Loucy (cell line): ENCODE data around the gene SLC25A11.

Experiments
- EZH2phosphoT487 ChIP-seq: fragments of 200-600 bp; IDR thresholded peaks from 2 replicates; pipeline ENCODE4 v1.6.1; 2018; ENCODE audit warnings: antibody characterized with exemption, mild to moderate bottlenecking, moderate library complexity, borderline replicate concordance
- TF ChIP-seq, protein P1 (sequence below): fragments of 200-600 bp; sonication (generic); conservative IDR thresholded peaks from 2 replicates; pipeline ENCODE4 v1.5.1; 2014; ENCODE audit warnings: mild to moderate bottlenecking, antibody characterized with exemption, low read length

DNA sequence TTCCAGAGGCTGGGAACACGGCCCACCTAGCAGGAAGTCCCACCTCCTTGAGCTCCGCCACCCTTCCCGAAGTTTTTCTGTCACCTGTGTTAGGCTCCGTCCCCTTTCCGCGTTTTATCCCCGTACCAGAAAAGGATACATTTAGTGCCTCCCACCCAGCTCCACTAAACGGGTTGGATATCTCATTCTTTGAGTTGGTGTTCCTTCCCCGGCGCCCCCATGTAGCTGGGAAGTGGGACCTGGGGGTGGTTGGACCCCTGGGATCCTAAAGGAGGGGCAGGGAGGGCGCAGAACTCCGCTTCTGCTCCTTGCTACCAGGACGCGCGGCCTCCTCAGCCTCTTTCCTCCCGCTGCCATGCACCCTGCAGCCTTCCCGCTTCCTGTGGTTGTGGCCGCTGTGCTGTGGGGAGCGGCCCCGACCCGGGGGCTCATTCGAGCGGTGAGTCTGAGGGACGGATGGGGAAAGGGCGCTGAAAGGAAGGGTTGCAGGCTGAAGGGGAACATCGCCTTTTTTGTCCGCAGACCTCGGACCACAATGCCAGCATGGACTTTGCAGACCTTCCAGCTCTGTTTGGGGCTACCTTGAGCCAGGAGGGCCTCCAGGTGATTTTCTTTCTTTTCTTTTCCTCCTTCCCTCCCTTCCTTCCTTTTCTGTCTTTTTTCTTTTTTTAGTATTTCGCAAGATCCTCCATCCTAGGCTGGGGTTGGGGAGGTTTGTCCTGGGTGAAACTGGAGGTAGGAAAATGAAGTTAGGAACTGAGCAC, 891 bp upstream of the SLC25A11 start:
- TF ChIP-seq, protein P1, sequence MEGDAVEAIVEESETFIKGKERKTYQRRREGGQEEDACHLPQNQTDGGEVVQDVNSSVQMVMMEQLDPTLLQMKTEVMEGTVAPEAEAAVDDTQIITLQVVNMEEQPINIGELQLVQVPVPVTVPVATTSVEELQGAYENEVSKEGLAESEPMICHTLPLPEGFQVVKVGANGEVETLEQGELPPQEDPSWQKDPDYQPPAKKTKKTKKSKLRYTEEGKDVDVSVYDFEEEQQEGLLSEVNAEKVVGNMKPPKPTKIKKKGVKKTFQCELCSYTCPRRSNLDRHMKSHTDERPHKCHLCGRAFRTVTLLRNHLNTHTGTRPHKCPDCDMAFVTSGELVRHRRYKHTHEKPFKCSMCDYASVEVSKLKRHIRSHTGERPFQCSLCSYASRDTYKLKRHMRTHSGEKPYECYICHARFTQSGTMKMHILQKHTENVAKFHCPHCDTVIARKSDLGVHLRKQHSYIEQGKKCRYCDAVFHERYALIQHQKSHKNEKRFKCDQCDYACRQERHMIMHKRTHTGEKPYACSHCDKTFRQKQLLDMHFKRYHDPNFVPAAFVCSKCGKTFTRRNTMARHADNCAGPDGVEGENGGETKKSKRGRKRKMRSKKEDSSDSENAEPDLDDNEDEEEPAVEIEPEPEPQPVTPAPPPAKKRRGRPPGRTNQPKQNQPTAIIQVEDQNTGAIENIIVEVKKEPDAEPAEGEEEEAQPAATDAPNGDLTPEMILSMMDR, result no peak
- no peak for TF ChIP-seq EZH2phosphoT487
